K562 (cell line): ENCODE results near the gene LZTR1. TPM values are rescaled to one million over a fixed set of nuclear protein-coding genes. Genes with fewer than 3 reads are reported as not detected.
A peak's percentile ranks its signal among the peaks of the same experiment; 100 is the strongest.

ENCODE experiments used
- DPF2 ChIP-seq: fragments of 450-650 bp; IDR thresholded peaks from 2 replicates; pipeline ENCODE4 v1.6.1; 2016
- ETS2 ChIP-seq: IDR thresholded peaks from 2 replicates; pipeline ENCODE4 v1.6.1; 2016; ENCODE audit warnings: borderline replicate concordance, missing genetic modification characterization, mild to moderate bottlenecking, moderate library complexity, missing compliant biosample characterization; ENCODE audit not compliant: poor library complexity, severe bottlenecking
- HLTF ChIP-seq: fragments of 450-650 bp; IDR thresholded peaks from 2 replicates; pipeline ENCODE4 v1.6.1; 2016
- STAT5B ChIP-seq: fragments of 250-450 bp; sonication (Bioruptor Pico); IDR thresholded peaks from 2 replicates; pipeline ENCODE4 v1.8.0; 2021; ENCODE audit warnings: mild to moderate bottlenecking, inconsistent platforms
- TCF7 ChIP-seq: sonication (generic); IDR thresholded peaks from 2 replicates; pipeline ENCODE4 v1.6.1; 2016; ENCODE audit warnings: antibody characterized with exemption, borderline replicate concordance
- ZFPM2 ChIP-seq: fragments of 250-450 bp; sonication (Bioruptor Pico); IDR thresholded peaks from 2 replicates; pipeline ENCODE4 v1.5.1; 2022; ENCODE audit warnings: mild to moderate bottlenecking
- polyA plus RNA-seq, 8 experiments: library from polyadenylated mRNA; depleted of rRNA in 4 of 8; stranded (reverse) in 5 of 8; unstranded in 3 of 8; fragments of >200 nt; fragmentation: Nextera tagmentation in 2 of 8; fragmentation: Illumina TruSeq in 1 of 8; extraction: Ambion mirVana in 2 of 8; extraction: Trizol in 1 of 8; gene quantifications; 2 replicates each; pipeline versions ENCODE4 v1.2.1 to v1.2.3, GENCODE V29; 2011 to 2014; ENCODE audit warnings: inconsistent platforms in 1 of 8, missing spikeins in 1 of 8
- total RNA-seq, 7 experiments: library from RNA; depleted of rRNA in 6 of 7; stranded (reverse); fragments of >200 nt in 6 of 7; fragmentation: Illumina TruSeq in 2 of 7; extraction: Trizol in 2 of 7; gene quantifications; 2 replicates each; pipeline versions ENCODE4 v1.2.1 to v1.2.3, GENCODE V29; 2011 to 2021; ENCODE audit warnings: low replicate concordance in 1 of 7
- TF ChIP-seq, protein P1 (sequence below), 2 experiments: fragments of 450-650 bp; formaldehyde crosslinking in 1 of 2; IDR thresholded peaks; 2 replicates each; pipeline versions ENCODE4 v1.4.0 to v1.6.1; 2014 to 2020; ENCODE audit warnings: mild to moderate bottlenecking in 2 of 2, borderline replicate concordance in 1 of 2, low read depth in 1 of 2
- TF ChIP-seq, protein P2 (sequence below), 2 experiments: fragments of 450-650 bp; IDR thresholded peaks; 2 replicates each; pipeline ENCODE4 v1.6.1; 2016
- TF ChIP-seq, protein P3 (sequence below): fragments of 250-450 bp; sonication (Bioruptor Pico); IDR thresholded peaks from 2 replicates; pipeline ENCODE4 v1.8.0; 2022; ENCODE audit warnings: inconsistent platforms, mild to moderate bottlenecking, moderate library complexity, borderline replicate concordance

LZTR1 gene
- total and polyA plus RNA-seq, 9 of the 15 experiments (the other 6 are each of a cell fraction or from before 2014, with no cell fraction given): 2.2 to 135 (median 63.0) TPM

DNA sequence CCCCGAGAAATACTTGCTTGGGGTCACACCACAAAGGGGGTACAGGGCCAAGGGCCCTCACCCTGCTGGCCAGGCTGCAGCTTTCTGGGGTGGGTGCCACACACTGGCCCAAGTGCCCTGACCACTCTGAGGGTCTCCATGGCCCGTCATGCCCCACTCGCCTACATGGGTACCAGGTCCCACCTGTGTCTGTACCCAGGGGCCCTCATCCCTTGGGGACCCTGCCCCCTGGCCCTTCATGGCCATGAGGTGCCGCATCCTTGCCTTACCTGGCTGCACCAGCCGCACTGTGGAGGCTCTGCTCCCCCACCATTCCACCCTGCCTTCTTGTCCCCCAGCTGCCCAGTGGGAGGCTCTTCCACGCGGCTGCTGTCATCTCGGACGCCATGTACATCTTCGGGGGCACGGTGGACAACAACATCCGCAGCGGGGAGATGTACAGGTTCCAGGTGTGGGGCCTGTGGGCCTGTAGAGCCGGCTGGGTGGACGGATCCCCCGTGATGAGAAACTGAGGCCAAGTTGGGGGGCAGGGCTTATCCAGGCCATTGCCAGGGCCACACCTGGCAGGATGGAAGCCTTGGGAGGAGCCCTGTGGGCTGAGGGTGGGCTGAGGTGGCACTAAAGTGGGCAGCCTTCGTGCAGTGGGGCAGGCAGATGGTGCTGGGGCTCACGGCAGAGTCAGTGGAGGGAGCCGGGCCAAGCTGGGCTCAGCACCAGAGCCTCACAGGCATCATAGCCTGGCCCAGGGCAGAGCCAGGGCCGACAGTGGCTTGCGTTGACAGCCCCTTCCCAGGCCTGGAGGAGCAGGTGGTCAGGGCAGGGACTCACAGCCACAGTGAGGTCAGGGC is 10.6 kb downstream of the LZTR1 start (continued):
- TF ChIP-seq, protein P1, sequence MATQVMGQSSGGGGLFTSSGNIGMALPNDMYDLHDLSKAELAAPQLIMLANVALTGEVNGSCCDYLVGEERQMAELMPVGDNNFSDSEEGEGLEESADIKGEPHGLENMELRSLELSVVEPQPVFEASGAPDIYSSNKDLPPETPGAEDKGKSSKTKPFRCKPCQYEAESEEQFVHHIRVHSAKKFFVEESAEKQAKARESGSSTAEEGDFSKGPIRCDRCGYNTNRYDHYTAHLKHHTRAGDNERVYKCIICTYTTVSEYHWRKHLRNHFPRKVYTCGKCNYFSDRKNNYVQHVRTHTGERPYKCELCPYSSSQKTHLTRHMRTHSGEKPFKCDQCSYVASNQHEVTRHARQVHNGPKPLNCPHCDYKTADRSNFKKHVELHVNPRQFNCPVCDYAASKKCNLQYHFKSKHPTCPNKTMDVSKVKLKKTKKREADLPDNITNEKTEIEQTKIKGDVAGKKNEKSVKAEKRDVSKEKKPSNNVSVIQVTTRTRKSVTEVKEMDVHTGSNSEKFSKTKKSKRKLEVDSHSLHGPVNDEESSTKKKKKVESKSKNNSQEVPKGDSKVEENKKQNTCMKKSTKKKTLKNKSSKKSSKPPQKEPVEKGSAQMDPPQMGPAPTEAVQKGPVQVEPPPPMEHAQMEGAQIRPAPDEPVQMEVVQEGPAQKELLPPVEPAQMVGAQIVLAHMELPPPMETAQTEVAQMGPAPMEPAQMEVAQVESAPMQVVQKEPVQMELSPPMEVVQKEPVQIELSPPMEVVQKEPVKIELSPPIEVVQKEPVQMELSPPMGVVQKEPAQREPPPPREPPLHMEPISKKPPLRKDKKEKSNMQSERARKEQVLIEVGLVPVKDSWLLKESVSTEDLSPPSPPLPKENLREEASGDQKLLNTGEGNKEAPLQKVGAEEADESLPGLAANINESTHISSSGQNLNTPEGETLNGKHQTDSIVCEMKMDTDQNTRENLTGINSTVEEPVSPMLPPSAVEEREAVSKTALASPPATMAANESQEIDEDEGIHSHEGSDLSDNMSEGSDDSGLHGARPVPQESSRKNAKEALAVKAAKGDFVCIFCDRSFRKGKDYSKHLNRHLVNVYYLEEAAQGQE (IDR thresholded peaks at IDR 0.05; ENCODE audit: borderline replicate concordance): no peak
- TF ChIP-seq, protein P1 (CRISPR knock-in tag; IDR thresholded peaks at IDR 0.05; ENCODE audit: low read depth): peak; percentile 41; the same call in 1 of the 2 replicates
- TF ChIP-seq, protein P2, sequence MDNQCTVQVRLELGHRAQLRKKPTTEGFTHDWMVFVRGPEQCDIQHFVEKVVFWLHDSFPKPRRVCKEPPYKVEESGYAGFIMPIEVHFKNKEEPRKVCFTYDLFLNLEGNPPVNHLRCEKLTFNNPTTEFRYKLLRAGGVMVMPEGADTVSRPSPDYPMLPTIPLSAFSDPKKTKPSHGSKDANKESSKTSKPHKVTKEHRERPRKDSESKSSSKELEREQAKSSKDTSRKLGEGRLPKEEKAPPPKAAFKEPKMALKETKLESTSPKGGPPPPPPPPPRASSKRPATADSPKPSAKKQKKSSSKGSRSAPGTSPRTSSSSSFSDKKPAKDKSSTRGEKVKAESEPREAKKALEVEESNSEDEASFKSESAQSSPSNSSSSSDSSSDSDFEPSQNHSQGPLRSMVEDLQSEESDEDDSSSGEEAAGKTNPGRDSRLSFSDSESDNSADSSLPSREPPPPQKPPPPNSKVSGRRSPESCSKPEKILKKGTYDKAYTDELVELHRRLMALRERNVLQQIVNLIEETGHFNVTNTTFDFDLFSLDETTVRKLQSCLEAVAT (IDR thresholded peaks at IDR 0.05): no peak
- TF ChIP-seq STAT5B (CRISPR knock-in tag) (no peak), HLTF (no peak), ZFPM2 (CRISPR knock-in tag) (0 out of 2 replicates have a peak, but pooled peaks have one; percentile 7), TCF7 (no peak), DPF2 (no peak), ETS2 (tag) (peak; percentile 11)
- TF ChIP-seq, protein P3, sequence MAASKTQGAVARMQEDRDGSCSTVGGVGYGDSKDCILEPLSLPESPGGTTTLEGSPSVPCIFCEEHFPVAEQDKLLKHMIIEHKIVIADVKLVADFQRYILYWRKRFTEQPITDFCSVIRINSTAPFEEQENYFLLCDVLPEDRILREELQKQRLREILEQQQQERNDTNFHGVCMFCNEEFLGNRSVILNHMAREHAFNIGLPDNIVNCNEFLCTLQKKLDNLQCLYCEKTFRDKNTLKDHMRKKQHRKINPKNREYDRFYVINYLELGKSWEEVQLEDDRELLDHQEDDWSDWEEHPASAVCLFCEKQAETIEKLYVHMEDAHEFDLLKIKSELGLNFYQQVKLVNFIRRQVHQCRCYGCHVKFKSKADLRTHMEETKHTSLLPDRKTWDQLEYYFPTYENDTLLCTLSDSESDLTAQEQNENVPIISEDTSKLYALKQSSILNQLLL (CRISPR knock-in tag): 0 out of 2 replicates have a peak, but pooled peaks have one; percentile 52
- TF ChIP-seq, all 486 proteins: peak for 10
